ENCODE results near the gene GALNTL6. TPM values are rescaled to one million over a fixed set of nuclear protein-coding genes. Genes with fewer than 3 reads are reported as not detected.

The GALNTL6 gene
- total RNA-seq, 1 donor from 2014 or later = 0.10 TPM

DNA sequence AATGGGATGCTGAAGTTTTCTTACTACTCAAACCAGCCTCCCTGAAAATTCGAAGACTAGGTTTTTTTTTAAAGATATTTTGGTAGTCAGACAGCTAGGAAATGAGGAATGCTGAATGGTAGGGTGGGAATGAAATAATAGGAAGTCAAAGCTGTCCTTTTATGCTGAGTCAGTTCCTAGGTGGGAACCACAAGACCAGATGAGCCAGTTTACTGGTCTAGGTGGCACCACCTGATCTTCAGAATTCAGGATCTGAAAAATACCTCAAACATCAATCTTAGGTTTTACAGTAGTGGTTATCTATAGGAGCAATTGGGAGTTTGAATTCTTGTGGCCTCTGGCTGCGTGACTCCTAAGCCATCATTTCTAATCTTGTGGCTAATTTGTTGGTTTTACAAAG lies 1172.3 kb downstream of the GALNTL6 start:
- H3K9me3 Mint-ChIP-seq (ENCODE audit: unreplicated experiment) = no peaks in the 10 kb centered on the region
- H3K4me3 Mint-ChIP-seq (ENCODE audit: unreplicated experiment) = no peak overlapping the region
- DNase-seq (ENCODE audit: low spot score) = no peak
- H3K36me3 Mint-ChIP-seq (ENCODE audit: low read depth, unreplicated experiment) = no peaks in the 10 kb centered on the region
- no peaks in the 10 kb centered on the region for H3K4me1 Mint-ChIP-seq (ENCODE audit: unreplicated experiment)
- TF ChIP-seq, protein P1, sequence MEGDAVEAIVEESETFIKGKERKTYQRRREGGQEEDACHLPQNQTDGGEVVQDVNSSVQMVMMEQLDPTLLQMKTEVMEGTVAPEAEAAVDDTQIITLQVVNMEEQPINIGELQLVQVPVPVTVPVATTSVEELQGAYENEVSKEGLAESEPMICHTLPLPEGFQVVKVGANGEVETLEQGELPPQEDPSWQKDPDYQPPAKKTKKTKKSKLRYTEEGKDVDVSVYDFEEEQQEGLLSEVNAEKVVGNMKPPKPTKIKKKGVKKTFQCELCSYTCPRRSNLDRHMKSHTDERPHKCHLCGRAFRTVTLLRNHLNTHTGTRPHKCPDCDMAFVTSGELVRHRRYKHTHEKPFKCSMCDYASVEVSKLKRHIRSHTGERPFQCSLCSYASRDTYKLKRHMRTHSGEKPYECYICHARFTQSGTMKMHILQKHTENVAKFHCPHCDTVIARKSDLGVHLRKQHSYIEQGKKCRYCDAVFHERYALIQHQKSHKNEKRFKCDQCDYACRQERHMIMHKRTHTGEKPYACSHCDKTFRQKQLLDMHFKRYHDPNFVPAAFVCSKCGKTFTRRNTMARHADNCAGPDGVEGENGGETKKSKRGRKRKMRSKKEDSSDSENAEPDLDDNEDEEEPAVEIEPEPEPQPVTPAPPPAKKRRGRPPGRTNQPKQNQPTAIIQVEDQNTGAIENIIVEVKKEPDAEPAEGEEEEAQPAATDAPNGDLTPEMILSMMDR (IDR thresholded peaks at IDR 0.05; ENCODE audit: unreplicated experiment) = no peak
- H3K27ac Mint-ChIP-seq (ENCODE audit: unreplicated experiment) = no peak overlapping the region
- no peaks in the 10 kb centered on the region for H3K27me3 Mint-ChIP-seq (ENCODE audit: unreplicated experiment)

DNA sequence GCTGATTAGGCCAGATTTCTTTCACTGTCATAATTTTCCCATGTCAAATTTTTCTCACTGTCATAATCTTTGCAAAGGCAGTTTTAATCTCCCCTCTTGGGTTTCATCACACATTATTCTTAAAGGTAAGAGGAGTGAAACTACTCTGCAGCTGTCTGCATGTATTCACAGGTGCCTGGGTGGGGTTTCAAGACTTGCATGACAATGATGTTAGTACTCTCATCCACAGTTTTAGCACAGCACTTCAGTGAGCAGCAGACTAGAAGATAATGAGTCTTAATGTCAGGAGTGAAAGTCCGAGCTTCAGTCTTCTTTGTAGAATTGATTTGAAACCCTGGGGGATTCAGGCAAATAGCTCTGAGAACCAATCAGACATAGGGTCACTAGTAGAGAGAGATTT lies 1172.9 kb downstream of the GALNTL6 start:
- no peak overlapping the region for H3K27ac Mint-ChIP-seq (ENCODE audit: unreplicated experiment)
- DNase-seq (ENCODE audit: low spot score) = no peak
- H3K27me3 Mint-ChIP-seq (ENCODE audit: unreplicated experiment) = no peaks in the 10 kb centered on the region
- H3K4me3 Mint-ChIP-seq (ENCODE audit: unreplicated experiment) = no peak overlapping the region
- no peaks in the 10 kb centered on the region for H3K9me3 Mint-ChIP-seq (ENCODE audit: unreplicated experiment)
- TF ChIP-seq, protein P1 (IDR thresholded peaks at IDR 0.05; ENCODE audit: unreplicated experiment) = no peak
- H3K4me1 Mint-ChIP-seq (ENCODE audit: unreplicated experiment) = no peaks in the 10 kb centered on the region
- no peaks in the 10 kb centered on the region for H3K36me3 Mint-ChIP-seq (ENCODE audit: low read depth, unreplicated experiment)

DNA sequence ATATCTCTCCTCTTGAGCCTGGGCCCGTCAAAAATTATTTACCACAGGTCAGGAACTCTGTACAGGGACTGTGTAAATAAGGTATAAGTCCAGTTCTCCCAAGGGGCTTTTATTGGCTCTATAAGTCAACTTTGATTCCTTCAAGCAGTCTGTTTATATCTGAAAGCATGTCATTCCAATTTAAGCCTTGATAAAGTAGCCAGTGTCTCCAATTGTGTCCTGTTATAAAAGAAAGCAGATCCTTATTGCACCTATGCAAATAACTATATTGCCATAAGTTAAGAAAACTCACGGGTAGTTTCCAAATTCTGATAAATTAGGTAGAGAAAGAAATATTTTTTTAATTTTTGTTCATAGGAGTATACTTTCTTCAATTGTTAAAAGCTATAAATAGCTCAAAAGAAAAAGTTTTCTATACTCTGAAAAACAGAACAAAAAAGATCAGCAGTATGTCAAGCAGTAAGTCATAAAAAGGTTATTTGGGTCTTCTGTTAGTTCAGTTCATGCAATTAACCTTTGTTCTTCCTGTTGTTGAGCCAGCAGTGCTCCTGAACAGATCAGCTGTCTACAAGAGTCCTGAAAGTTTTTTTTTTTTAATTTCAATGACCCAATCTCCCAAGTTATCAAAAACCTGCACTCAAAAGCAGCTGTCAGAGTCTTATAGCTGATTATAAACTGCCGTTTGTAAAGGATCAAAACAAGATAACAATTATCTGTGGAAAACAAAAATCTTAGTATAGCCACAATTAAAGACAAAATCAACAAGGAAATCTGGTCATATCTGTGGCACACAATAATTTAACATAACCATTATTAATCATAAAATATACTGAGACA lies 1177.0 kb downstream of the GALNTL6 start:
- H3K4me1 Mint-ChIP-seq (ENCODE audit: unreplicated experiment) = no peaks in the 10 kb centered on the region
- H3K27ac Mint-ChIP-seq (ENCODE audit: unreplicated experiment) = no peak overlapping the region
- no peaks in the 10 kb centered on the region for H3K27me3 Mint-ChIP-seq (ENCODE audit: unreplicated experiment)

DNA sequence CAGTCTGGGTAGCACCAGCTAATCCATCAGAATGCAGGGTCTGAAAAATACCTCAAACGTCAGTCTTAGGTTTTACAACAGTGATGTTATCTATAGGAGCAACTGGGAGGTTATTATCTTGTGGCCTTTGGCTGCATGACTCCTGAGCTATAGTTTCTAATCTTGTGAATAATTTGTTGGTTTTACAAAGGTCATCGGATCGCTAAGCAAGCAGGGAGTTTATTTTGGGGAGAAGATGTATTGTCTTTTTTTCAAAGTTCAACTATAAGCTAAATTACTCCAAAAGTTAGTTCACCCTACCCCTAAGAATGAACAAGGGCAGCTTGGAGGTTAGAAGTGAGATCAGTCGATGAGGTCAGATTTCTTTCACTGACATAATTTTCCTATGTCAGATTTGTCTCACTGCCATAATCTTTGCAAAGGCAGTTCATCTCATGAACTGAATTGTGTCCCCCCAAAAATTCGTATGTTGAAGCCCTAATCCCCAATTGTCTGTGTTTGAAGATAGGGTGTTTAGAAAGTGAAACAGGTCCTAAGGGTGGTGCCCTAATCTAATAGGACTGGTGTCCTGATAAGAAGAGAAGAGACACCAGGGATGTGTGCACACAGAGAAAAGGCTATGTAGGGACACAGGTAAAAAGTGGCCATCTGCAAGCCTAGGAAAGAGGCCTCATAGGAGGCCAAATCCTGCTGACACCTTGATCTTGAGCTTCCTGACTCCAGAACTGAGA lies 1179.6 kb downstream of the GALNTL6 start:
- TF ChIP-seq, protein P1 (IDR thresholded peaks at IDR 0.05; ENCODE audit: unreplicated experiment) = no peak
- H3K4me3 Mint-ChIP-seq (ENCODE audit: unreplicated experiment) = no peak overlapping the region
- no peak overlapping the region for H3K27ac Mint-ChIP-seq (ENCODE audit: unreplicated experiment)
- no peaks in the 10 kb centered on the region for H3K36me3 Mint-ChIP-seq (ENCODE audit: low read depth, unreplicated experiment)
- DNase-seq (ENCODE audit: low spot score) = no peak
- no peaks in the 10 kb centered on the region for H3K9me3 Mint-ChIP-seq (ENCODE audit: unreplicated experiment)
- no peaks in the 10 kb centered on the region for H3K27me3 Mint-ChIP-seq (ENCODE audit: unreplicated experiment)
- no peaks in the 10 kb centered on the region for H3K4me1 Mint-ChIP-seq (ENCODE audit: unreplicated experiment)

More for the DNA sequence above, 1177.0 kb downstream of the GALNTL6 start:
- Mint-ChIP-seq H3K36me3 (ENCODE audit: low read depth, unreplicated experiment) (no peaks in the 10 kb centered on the region), H3K9me3 (ENCODE audit: unreplicated experiment) (no peaks in the 10 kb centered on the region), H3K4me3 (ENCODE audit: unreplicated experiment) (no peak overlapping the region)
- DNase-seq (ENCODE audit: low spot score) = no peak
- TF ChIP-seq, protein P1 (IDR thresholded peaks at IDR 0.05; ENCODE audit: unreplicated experiment) = no peak

DNA sequence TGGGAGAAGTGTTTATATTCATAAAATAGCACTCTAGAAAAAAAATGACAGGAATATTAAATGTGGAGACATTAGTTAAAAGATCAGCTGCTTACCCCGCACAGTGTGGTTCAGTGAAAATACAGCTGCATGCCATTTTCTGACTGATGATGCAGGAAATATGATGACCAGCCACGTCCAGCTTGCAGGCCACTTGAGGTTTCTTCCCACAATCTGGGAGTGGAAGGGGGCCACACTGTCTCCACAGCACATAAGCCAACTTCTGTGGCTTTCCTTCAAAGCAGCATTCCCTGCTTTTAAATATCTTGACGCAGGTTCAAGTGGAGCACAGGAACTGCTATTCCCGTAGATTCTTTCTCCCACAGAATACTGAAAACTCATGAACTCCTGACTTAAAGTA lies 1182.0 kb downstream of the GALNTL6 start:
- DNase-seq (ENCODE audit: low spot score) = no peak
- no peak overlapping the region for H3K4me3 Mint-ChIP-seq (ENCODE audit: unreplicated experiment)
- H3K27ac Mint-ChIP-seq (ENCODE audit: unreplicated experiment) = no peak overlapping the region
- TF ChIP-seq, protein P1 (IDR thresholded peaks at IDR 0.05; ENCODE audit: unreplicated experiment) = no peak
- H3K36me3 Mint-ChIP-seq (ENCODE audit: low read depth, unreplicated experiment) = no peaks in the 10 kb centered on the region
- peaks cover 5% of the 10 kb centered on the region for H3K4me1 Mint-ChIP-seq (ENCODE audit: unreplicated experiment)
- no peaks in the 10 kb centered on the region for H3K27me3 Mint-ChIP-seq (ENCODE audit: unreplicated experiment)
- H3K9me3 Mint-ChIP-seq (ENCODE audit: unreplicated experiment) = no peaks in the 10 kb centered on the region
